GM21381 (cell line): ENCODE measurements around the gene PPP1R1B.

Source experiments
- ATAC-seq: cut with Tn5 transposase; IDR thresholded peaks from one replicate; pipeline ENCODE4 v1.9.1; 2021; ENCODE audit warnings: mild to moderate bottlenecking, moderate library complexity; ENCODE audit not compliant: unreplicated experiment

The PPP1R1B gene

GRCh38 chr17:39651923-39652586 is 25.3 kb downstream of the PPP1R1B start:
- no peak for ATAC-seq

GRCh38 chr17:39652587-39653315 is 26.0 kb downstream of the PPP1R1B start:
- ATAC-seq = no peak

GRCh38 chr17:39653316-39653661 is 26.5 kb downstream of the PPP1R1B start:
- no peak for ATAC-seq

GRCh38 chr17:39653662-39654331 is 27.0 kb downstream of the PPP1R1B start:
- ATAC-seq = no peak

- ATAC-seq = no peak
These were observed 28.4 kb downstream of the PPP1R1B start for GRCh38 chr17:39655105-39655504.

- ATAC-seq = no peak
These were observed 31.6 kb downstream of the PPP1R1B start for GRCh38 chr17:39658346-39658745.

- ATAC-seq = no peak
These were observed 32.0 kb downstream of the PPP1R1B start for GRCh38 chr17:39658760-39659159.

- ATAC-seq = no peak
These were observed 32.7 kb downstream of the PPP1R1B start for GRCh38 chr17:39659279-39660010.

GRCh38 chr17:39660011-39660360 is 33.2 kb downstream of the PPP1R1B start:
- no peak for ATAC-seq

GRCh38 chr17:39660397-39661385 is 33.9 kb downstream of the PPP1R1B start:
- ATAC-seq = no peak

GRCh38 chr17:39661744-39662541 is 35.2 kb downstream of the PPP1R1B start:
- ATAC-seq = no peak

- ATAC-seq = no peak
These were observed 36.0 kb downstream of the PPP1R1B start for GRCh38 chr17:39662551-39663339.

GRCh38 chr17:39663340-39663687 is 36.6 kb downstream of the PPP1R1B start:
- ATAC-seq = no peak

- no peak for ATAC-seq
These were observed 37.2 kb downstream of the PPP1R1B start for GRCh38 chr17:39663688-39664580.

GRCh38 chr17:39664581-39665561 is 38.1 kb downstream of the PPP1R1B start, which contains the start of gene TCAP:
Gene TCAP (plus strand): TSS chr17:39665349. CDS start chr17:39665360, 11 bp downstream.
- no peak for ATAC-seq

- no peak for ATAC-seq
These were observed 39.0 kb downstream of the PPP1R1B start for GRCh38 chr17:39665642-39666224.
